ENCODE measurements around the gene PRPH. TPM values are rescaled to one million over a fixed set of nuclear protein-coding genes. Genes with fewer than 3 reads are reported as not detected.
"Not testable (repeated sequence)": the region's sequence is repeated elsewhere in the genome, so short reads cannot be mapped to it uniquely, and the experiment has no call there.

Gene PRPH
- total RNA-seq, result 0.38 TPM in 1 of 3 replicates, not detected in the others

- Mint-ChIP-seq H3K4me1 (peaks cover 8% of the 10 kb centered on the region), H3K27me3 (ENCODE audit: low read depth) (peaks cover 87% of the 10 kb centered on the region), H3K4me3 (peak within 1 kb of the TSS; percentile 13), H3K9me3 (no peaks in the 10 kb centered on the region), H3K27ac (no peak within 1 kb of the TSS), H3K36me3 (no peaks in the 10 kb centered on the region)
- DNase-seq (ENCODE audit: low spot score in 2 of 2, unreplicated experiment in 2 of 2), result peak; percentile 32 to 46
- no peak for TF ChIP-seq CTCF (IDR thresholded peaks at IDR 0.05; ENCODE audit: unreplicated experiment)
Measured at GRCh38 chr12:49295082-49295936, at the start of gene PRPH. Gene PRPH, plus strand, starts transcription at chr12:49295147. Its CDS starts 54 bp downstream, at chr12:49295201.

GRCh38 chr12:49251357-49251756 is 43.6 kb upstream of the PRPH start:
- H3K4me1 Mint-ChIP-seq, result peaks cover 6% of the 10 kb centered on the region
- H3K4me3 Mint-ChIP-seq, result no peak overlapping the region
- H3K27me3 Mint-ChIP-seq (ENCODE audit: low read depth), result no peaks in the 10 kb centered on the region
- no peak overlapping the region for H3K27ac Mint-ChIP-seq
- TF ChIP-seq CTCF (IDR thresholded peaks at IDR 0.05; ENCODE audit: unreplicated experiment), result no peak
- H3K9me3 Mint-ChIP-seq, result no peaks in the 10 kb centered on the region
- no peaks in the 10 kb centered on the region for H3K36me3 Mint-ChIP-seq
- no peak for DNase-seq (ENCODE audit: low spot score in 2 of 2, unreplicated experiment in 2 of 2)

- Mint-ChIP-seq H3K9me3 (no peaks in the 10 kb centered on the region), H3K27ac (peak overlapping the region; percentile 50), H3K4me3 (no peak overlapping the region), H3K36me3 (no peaks in the 10 kb centered on the region), H3K27me3 (ENCODE audit: low read depth) (no peaks in the 10 kb centered on the region), H3K4me1 (peaks cover 6% of the 10 kb centered on the region)
- no peak for TF ChIP-seq CTCF (IDR thresholded peaks at IDR 0.05; ENCODE audit: unreplicated experiment)
- DNase-seq (ENCODE audit: low spot score in 2 of 2, unreplicated experiment in 2 of 2), result no peak
Measured at GRCh38 chr12:49253033-49253623, 41.8 kb upstream of the PRPH start.

- H3K4me3 Mint-ChIP-seq; H3K36me3 Mint-ChIP-seq; DNase-seq (ENCODE audit: low spot score in 2 of 2, unreplicated experiment in 2 of 2); H3K27ac Mint-ChIP-seq; H3K27me3 Mint-ChIP-seq (ENCODE audit: low read depth); H3K9me3 Mint-ChIP-seq: not testable (repeated sequence)
- H3K4me1 Mint-ChIP-seq, result peaks cover 14% of the 10 kb centered on the region
Measured at GRCh38 chr12:49255456-49255855, 39.5 kb upstream of the PRPH start.

- no peak overlapping the region for H3K4me3 Mint-ChIP-seq
- H3K27me3 Mint-ChIP-seq (ENCODE audit: low read depth), result no peaks in the 10 kb centered on the region
- no peak for TF ChIP-seq CTCF (IDR thresholded peaks at IDR 0.05; ENCODE audit: unreplicated experiment)
- no peaks in the 10 kb centered on the region for H3K36me3 Mint-ChIP-seq
- no peaks in the 10 kb centered on the region for H3K9me3 Mint-ChIP-seq
- peak overlapping the region; percentile 61 for H3K27ac Mint-ChIP-seq
- peaks cover 14% of the 10 kb centered on the region for H3K4me1 Mint-ChIP-seq
- DNase-seq (ENCODE audit: low spot score in 2 of 2, unreplicated experiment in 2 of 2), result no peak
Measured at GRCh38 chr12:49255857-49256637, 38.9 kb upstream of the PRPH start.

GRCh38 chr12:49257508-49258184 is 37.3 kb upstream of the PRPH start:
- DNase-seq (ENCODE audit: low spot score in 2 of 2, unreplicated experiment in 2 of 2); H3K27ac Mint-ChIP-seq; H3K9me3 Mint-ChIP-seq; H3K27me3 Mint-ChIP-seq (ENCODE audit: low read depth); H3K36me3 Mint-ChIP-seq; H3K4me3 Mint-ChIP-seq: not testable (repeated sequence)
- peaks cover 12% of the 10 kb centered on the region for H3K4me1 Mint-ChIP-seq

Measured in mesothelial cell of epicardium (in vitro differentiated cells).